A549 treated with dexamethasone at 1 μM for 4 hours (cell line): ENCODE measurements around the gene HBG2. TPM values are rescaled to one million over a fixed set of nuclear protein-coding genes. Genes with fewer than 3 reads are reported as not detected.

Experiments used
- total RNA-seq: library from RNA; stranded (reverse); fragments of 200-300 nt; extraction: Qiagen RNA extraction; gene quantifications from 5 replicates; pipeline ENCODE4 v1.2.3, GENCODE V29; 2022

Gene HBG2
- total RNA-seq = not detected in 5 replicates

DNA sequence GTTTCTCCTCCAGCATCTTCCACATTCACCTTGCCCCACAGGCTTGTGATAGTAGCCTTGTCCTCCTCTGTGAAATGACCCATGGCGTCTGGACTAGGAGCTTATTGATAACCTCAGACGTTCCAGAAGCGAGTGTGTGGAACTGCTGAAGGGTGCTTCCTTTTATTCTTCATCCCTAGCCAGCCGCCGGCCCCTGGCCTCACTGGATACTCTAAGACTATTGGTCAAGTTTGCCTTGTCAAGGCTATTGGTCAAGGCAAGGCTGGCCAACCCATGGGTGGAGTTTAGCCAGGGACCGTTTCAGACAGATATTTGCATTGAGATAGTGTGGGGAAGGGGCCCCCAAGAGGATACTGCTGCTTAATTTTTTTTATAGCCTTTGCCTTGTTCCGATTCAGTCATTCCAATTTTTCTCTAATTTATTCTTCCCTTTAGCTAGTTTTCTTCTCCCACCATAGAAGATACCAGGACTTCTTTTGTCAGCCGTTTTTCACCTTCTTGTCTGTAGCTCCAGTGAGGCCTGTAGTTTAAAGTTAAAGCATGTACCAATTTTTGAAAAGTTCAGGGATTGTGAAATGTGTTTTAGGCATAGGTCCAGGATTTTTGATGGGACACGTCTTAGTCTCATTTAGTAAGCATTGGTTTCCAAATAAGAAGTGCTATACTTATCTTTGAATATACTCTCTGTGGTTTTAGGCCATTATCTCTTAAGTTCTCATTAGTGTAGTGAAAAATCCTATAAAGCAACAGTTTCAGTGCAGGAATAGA is at the start of gene HBG2:
Gene HBG2, minus strand, starts transcription at position 136 of the 768 bp plus-strand sequence. Its CDS starts 53 bp downstream, at position 83.

DNA sequence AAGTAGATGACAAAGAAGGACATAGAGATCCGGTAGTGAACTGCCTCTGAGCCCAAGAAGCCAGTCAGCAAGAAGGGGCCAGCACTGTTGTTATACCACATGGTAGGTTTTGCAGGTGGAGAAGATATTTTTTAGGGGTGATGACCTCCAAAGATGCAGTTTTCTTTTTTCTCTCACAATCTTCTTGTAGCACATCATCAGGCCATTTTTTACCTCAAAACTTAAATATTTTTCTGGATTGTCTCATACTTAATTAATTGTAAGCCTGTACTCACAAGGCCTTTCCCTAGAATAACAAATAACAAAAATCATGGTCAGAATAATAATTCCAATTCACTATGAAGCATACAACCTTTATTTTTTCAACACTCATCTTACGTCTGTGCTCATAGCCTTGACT is 47.3 kb upstream of the HBG2 start, which contains the start of gene OR51B4:
Gene OR51B4, minus strand, starts transcription at position 101 of the 400 bp plus-strand sequence. Its CDS starts 0 bp downstream, at position 101.

GRCh38 chr11:5269715-5270147 is 15.2 kb upstream of the HBG2 start, which contains the start of gene HBE1:
TSS of gene HBE1 (minus strand) at chr11:5269945. CDS start at chr11:5269890, 55 bp downstream.

DNA sequence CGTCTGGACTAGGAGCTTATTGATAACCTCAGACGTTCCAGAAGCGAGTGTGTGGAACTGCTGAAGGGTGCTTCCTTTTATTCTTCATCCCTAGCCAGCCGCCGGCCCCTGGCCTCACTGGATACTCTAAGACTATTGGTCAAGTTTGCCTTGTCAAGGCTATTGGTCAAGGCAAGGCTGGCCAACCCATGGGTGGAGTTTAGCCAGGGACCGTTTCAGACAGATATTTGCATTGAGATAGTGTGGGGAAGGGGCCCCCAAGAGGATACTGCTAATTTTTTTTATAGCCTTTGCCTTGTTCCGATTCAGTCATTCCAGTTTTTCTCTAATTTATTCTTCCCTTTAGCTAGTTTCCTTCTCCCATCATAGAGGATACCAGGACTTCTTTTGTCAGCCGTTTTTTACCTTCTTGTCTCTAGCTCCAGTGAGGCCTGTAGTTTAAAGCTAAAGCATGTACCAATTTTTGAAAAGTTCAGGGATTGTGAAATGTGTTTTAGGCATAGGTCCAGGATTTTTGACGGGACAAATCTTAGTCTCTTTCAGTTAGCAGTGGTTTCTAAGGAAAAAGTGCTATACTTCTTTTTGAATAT is 4.7 kb downstream of the HBG2 start, which contains the start of gene HBG1:
Gene HBG1, minus strand, starts transcription at position 51 of the 590 bp plus-strand sequence. CDS start 53 bp downstream, outside the sequence.

GRCh38 chr11:5234381-5234834 is 20.2 kb downstream of the HBG2 start, which contains the start of gene HBD:
TSS of gene HBD (minus strand) at chr11:5234483. CDS start at chr11:5234433, 50 bp downstream.

DNA sequence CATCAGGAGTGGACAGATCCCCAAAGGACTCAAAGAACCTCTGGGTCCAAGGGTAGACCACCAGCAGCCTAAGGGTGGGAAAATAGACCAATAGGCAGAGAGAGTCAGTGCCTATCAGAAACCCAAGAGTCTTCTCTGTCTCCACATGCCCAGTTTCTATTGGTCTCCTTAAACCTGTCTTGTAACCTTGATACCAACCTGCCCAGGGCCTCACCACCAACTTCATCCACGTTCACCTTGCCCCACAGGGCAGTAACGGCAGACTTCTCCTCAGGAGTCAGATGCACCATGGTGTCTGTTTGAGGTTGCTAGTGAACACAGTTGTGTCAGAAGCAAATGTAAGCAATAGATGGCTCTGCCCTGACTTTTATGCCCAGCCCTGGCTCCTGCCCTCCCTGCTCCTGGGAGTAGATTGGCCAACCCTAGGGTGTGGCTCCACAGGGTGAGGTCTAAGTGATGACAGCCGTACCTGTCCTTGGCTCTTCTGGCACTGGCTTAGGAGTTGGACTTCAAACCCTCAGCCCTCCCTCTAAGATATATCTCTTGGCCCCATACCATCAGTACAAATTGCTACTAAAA is 27.8 kb downstream of the HBG2 start, which contains the start of gene HBB:
Gene HBB, minus strand, starts transcription at position 340 of the 579 bp plus-strand sequence. Its CDS starts 50 bp downstream, at position 290.

Other genes starting within 250 kb of the HBG2 start
- gene OR52J3, start 208.3 kb downstream of the HBG2 start, total RNA-seq = not detected in 5 replicates
- not detected in 5 replicates for gene OR52E2, start 195.2 kb downstream of the HBG2 start, total RNA-seq
- not detected in 5 replicates for gene OR52E1, start 185.2 kb downstream of the HBG2 start, total RNA-seq
- gene OR52A5, start 116.4 kb downstream of the HBG2 start, total RNA-seq = not detected in 5 replicates
- gene OR52A1, start 100.0 kb downstream of the HBG2 start, total RNA-seq = not detected in 5 replicates
- not detected in 5 replicates for gene OR51V1, start 54.1 kb downstream of the HBG2 start, total RNA-seq
- gene HBB, start 27.7 kb downstream of the HBG2 start, total RNA-seq = not detected in 5 replicates
- not detected in 5 replicates for gene HBD, start 20.3 kb downstream of the HBG2 start, total RNA-seq
- gene HBG1, start 4.9 kb downstream of the HBG2 start, total RNA-seq = not detected in 5 replicates
- gene HBE1, start 15.2 kb upstream of the HBG2 start, total RNA-seq = 0.09 to 0.19 TPM (median 0.11 TPM) in 4 of 5 replicates, not detected in the other
- gene OR51B4, start 47.2 kb upstream of the HBG2 start, total RNA-seq = not detected in 5 replicates
- not detected in 5 replicates for gene OR51B2, start 69.5 kb upstream of the HBG2 start, total RNA-seq
- gene OR51B5, start 88.7 kb upstream of the HBG2 start, total RNA-seq = 0.06 TPM in 1 of 5 replicates, not detected in the others
- gene OR51B6, start 96.7 kb upstream of the HBG2 start, total RNA-seq = not detected in 5 replicates
- not detected in 5 replicates for gene OR51M1, start 129.0 kb upstream of the HBG2 start, total RNA-seq
- not detected in 5 replicates for gene OR51Q1, start 167.3 kb upstream of the HBG2 start, total RNA-seq
- gene OR51I1, start 186.7 kb upstream of the HBG2 start, total RNA-seq = not detected in 5 replicates
- not detected in 5 replicates for gene OR51I2, start 194.5 kb upstream of the HBG2 start, total RNA-seq
- not detected in 5 replicates for gene OR52D1, start 233.9 kb upstream of the HBG2 start, total RNA-seq